ENCODE measurements around the gene LRRN4CL. TPM values are rescaled to one million over a fixed set of nuclear protein-coding genes. Genes with fewer than 3 reads are reported as not detected.

Gene LRRN4CL
- total and polyA plus RNA-seq, 9 of the 15 experiments (the other 6 are each of a cell fraction or from before 2014, with no cell fraction given), result 0.03 to 0.11 (median 0.05) TPM; not detected in 4

- BruUV-seq (replicated peaks), result TSS peak; percentile 62
- peaks cover 15 to 39% of the 10 kb centered on the region in 2 experiments; a peak in 4 of 5 replicates for H3K4me1 ChIP-seq (replicated peaks in 1 of 2; ENCODE audit: control insufficient read depth in 2 of 2, insufficient read depth in 2 of 2, low read length in 2 of 2)
- no peak for FAIRE-seq
- under 1% methylated on average over 31 of the region's 36 CpGs for WGBS (ENCODE audit: insufficient coverage, low coverage, missing lambda C conversion rate)
- peak overlapping the region; percentile 77 for H2AFZ ChIP-seq (ENCODE audit: low read depth, low read length)
- H3K4me3 ChIP-seq, result peak overlapping the region; percentile 73
- intact Hi-C loops (cut with micrococcal nuclease), result loop anchor here (2.0 to 5.0 kb wide), 2 partner anchors 18 to 178 kb away; partner anchors contain the start of gene GANAB
- peak; percentile 44 for ATAC-seq
- in situ Hi-C loops (cut with MboI), result no loop called here
- ChIA-PET POLR2A (interaction anchor here (0.6 to 8.8 kb wide), 57 partner anchors 8 to 1041 kb away, joined by 3 to 161 read pairs (median 5); partner anchors contain the start of genes B3GAT3, EEF1G, EML3 and GANAB), CTCF (ENCODE audit: low intra/inter-chr PET ratio) (no interaction called here)
- no peaks in the 10 kb centered on the region for H3K9me1 ChIP-seq (ENCODE audit: control insufficient read depth, insufficient read depth, low read length)
- peak overlapping the region; percentile 85 to 100 for H3K9ac ChIP-seq (ENCODE audit: insufficient read depth in 1 of 2, low read depth in 2 of 2, low read length in 2 of 2)
- no peaks in the 10 kb centered on the region for H3K9me3 ChIP-seq (replicated peaks; ENCODE audit: control insufficient read depth, insufficient read depth, low read depth, low read length)
- H3K4me2 ChIP-seq (ENCODE audit: insufficient read depth, low read length), result peak overlapping the region; percentile 97
- peaks cover 7% of the 10 kb centered on the region; the same call in 1 of the 2 replicates for H4K20me1 ChIP-seq (replicated peaks; ENCODE audit: control insufficient read depth, insufficient read depth, low read length)
- H3K27me3 ChIP-seq (ENCODE audit: control insufficient read depth in 2 of 2, insufficient read depth in 2 of 2, low read length in 2 of 2), result no peaks in the 10 kb centered on the region
- H3K27ac ChIP-seq (ENCODE audit: extremely low read depth, low read depth, low read length), result peak overlapping the region; percentile 80
- peaks cover 69% of the 10 kb centered on the region for H3K79me2 ChIP-seq (ENCODE audit: control insufficient read depth, insufficient read depth, low read length)
- peak in 3 of 4 experiments; percentile 12 to 67 (median 53) for DNase-seq (ENCODE audit: extremely low read depth in 1 of 4, low spot score in 3 of 4)
- peaks cover 48% of the 10 kb centered on the region for H3K36me3 ChIP-seq (ENCODE audit: control insufficient read depth, insufficient read depth, low read length)
- TF ChIP-seq ERF (CRISPR knock-in tag; IDR thresholded peaks at IDR 0.05) (peak; percentile 34; the same call in 1 of the 2 replicates), BCOR (IDR thresholded peaks at IDR 0.05) (peak; percentile 43), ZNF282 (CRISPR knock-in tag; IDR thresholded peaks at IDR 0.05) (no peak), ZBED1 (IDR thresholded peaks at IDR 0.05) (no peak), BHLHE40 (IDR thresholded peaks at IDR 0.05; ENCODE audit: low read length) (0 out of 2 replicates have a peak, but pooled peaks have one; percentile 3), SIN3B (IDR thresholded peaks at IDR 0.05; ENCODE audit: low read depth) (0 out of 2 replicates have a peak, but pooled peaks have one; percentile 47), ZEB2 (IDR thresholded peaks at IDR 0.05) (peak; percentile 57; the same call in 1 of the 2 replicates), TEAD4 (IDR thresholded peaks at IDR 0.05; ENCODE audit: low read length) (0 out of 2 replicates have a peak, but pooled peaks have one; percentile 6), TEAD4 (CRISPR knock-in tag; IDR thresholded peaks at IDR 0.05; ENCODE audit: borderline replicate concordance) (no peak), ZNF589 (CRISPR knock-in tag; IDR thresholded peaks at IDR 0.05; ENCODE audit: low read depth) (0 out of 2 replicates have a peak, but pooled peaks have one; percentile 16), MAFF (IDR thresholded peaks at IDR 0.05; ENCODE audit: low read length) (no peak), NR0B1 (IDR thresholded peaks at IDR 0.05; ENCODE audit: partially characterized antibody) (no peak), SPI1 (IDR thresholded peaks at IDR 0.05; ENCODE audit: borderline replicate concordance, low read depth, low read length) (0 out of 2 replicates have a peak, but pooled peaks have one; percentile 25), FOXA1 (IDR thresholded peaks at IDR 0.05; ENCODE audit: borderline replicate concordance) (no peak), FIP1L1 (IDR thresholded peaks at IDR 0.05; ENCODE audit: low read depth, low read length, poor library complexity, severe bottlenecking) (no peak), ZNF583 (CRISPR knock-in tag; IDR thresholded peaks at IDR 0.05) (no peak; the same call in 1 of the 2 replicates), SIN3A (IDR thresholded peaks at IDR 0.05; ENCODE audit: borderline replicate concordance in 2 of 2, control insufficient read depth in 1 of 2, low read depth in 2 of 2, low read length in 2 of 2) (peak in 1 of 2 experiments; percentile 59; a peak in 1 of 4 replicates), MAZ (CRISPR knock-in tag; conservative IDR thresholded peaks at IDR 0.05 in 1 of 2, IDR thresholded peaks at IDR 0.05 in 1 of 2) (no peak), SMARCE1 (IDR thresholded peaks at IDR 0.05) (peak; percentile 15), CC2D1A (IDR thresholded peaks at IDR 0.05) (peak; percentile 9; the same call in 1 of the 2 replicates)
- TF ChIP-seq, protein P1, sequence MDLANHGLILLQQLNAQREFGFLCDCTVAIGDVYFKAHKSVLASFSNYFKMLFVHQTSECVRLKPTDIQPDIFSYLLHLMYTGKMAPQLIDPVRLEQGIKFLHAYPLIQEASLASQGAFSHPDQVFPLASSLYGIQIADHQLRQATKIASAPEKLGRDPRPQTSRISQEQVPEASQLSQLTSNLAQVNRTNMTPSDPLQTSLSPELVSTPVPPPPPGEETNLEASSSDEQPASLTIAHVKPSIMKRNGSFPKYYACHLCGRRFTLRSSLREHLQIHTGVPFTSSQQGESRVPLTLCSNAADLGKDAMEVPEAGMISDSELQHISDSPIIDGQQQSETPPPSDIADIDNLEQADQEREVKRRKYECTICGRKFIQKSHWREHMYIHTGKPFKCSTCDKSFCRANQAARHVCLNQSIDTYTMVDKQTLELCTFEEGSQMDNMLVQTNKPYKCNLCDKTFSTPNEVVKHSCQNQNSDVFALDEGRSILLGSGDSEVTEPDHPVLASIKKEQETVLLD (IDR thresholded peaks at IDR 0.05), result 0 out of 2 replicates have a peak, but pooled peaks have one; percentile 18
Measured at GRCh38 chr11:62664405-62665074, 24.8 kb downstream of the LRRN4CL start.

All from K562 (cell line).